Fibroblast of the aortic adventitia (primary cell): ENCODE data around the gene PPHLN1. TPM values are rescaled to one million over a fixed set of nuclear protein-coding genes. Genes with fewer than 3 reads are reported as not detected.

Source experiments
- DNase-seq: peaks from one replicate; pipeline ENCODE4 v3.0.0-alpha.2; 2010; ENCODE audit warnings: low read depth
- H3K4me3 ChIP-seq: 2 replicates; pipeline ENCODE4 v1.5.1; 2011; ENCODE audit warnings: low read depth, mild to moderate bottlenecking, control low read depth, low read length, moderate library complexity
- CTCF ChIP-seq: IDR thresholded peaks from 2 replicates; pipeline ENCODE4 v1.5.1; 2011; ENCODE audit warnings: mild to moderate bottlenecking, low read length, control low read depth, inconsistent platforms; ENCODE audit not compliant: insufficient read depth
- total RNA-seq: library from RNA; depleted of rRNA; stranded (reverse); fragments of >200 nt; gene quantifications from 2 replicates; pipeline ENCODE4 v1.2.3, GENCODE V29; 2012; ENCODE audit warnings: low replicate concordance

Gene PPHLN1
- total RNA-seq, 1 donor, result 74.7 TPM

- H3K4me3 ChIP-seq, result no peak overlapping the region
- TF ChIP-seq CTCF, result no peak
- peak; percentile 70 for DNase-seq
These were observed 147.2 kb downstream of the PPHLN1 start for GRCh38 chr12:42473130-42473529.

GRCh38 chr12:42473561-42473960 lies 147.6 kb downstream of the PPHLN1 start:
- no peak for DNase-seq
- no peak overlapping the region for H3K4me3 ChIP-seq

GRCh38 chr12:42474391-42474790 lies 148.4 kb downstream of the PPHLN1 start:
- H3K4me3 ChIP-seq, result no peak overlapping the region

More at GRCh38 chr12:42473561-42473960, 147.6 kb downstream of the PPHLN1 start:
- TF ChIP-seq CTCF, result no peak

GRCh38 chr12:42475106-42475505 lies 149.1 kb downstream of the PPHLN1 start:
- no peak for DNase-seq
- H3K4me3 ChIP-seq, result no peak overlapping the region
- TF ChIP-seq CTCF, result no peak

More at GRCh38 chr12:42474391-42474790, 148.4 kb downstream of the PPHLN1 start:
- no peak for TF ChIP-seq CTCF
- peak; percentile 52 for DNase-seq

GRCh38 chr12:42477941-42478340 lies 152.0 kb downstream of the PPHLN1 start:
- DNase-seq, result no peak

GRCh38 chr12:42481368-42481767 lies 155.4 kb downstream of the PPHLN1 start:
- no peak for DNase-seq
- TF ChIP-seq CTCF, result no peak
- peak overlapping the region; percentile 16 for H3K4me3 ChIP-seq

More at GRCh38 chr12:42477941-42478340, 152.0 kb downstream of the PPHLN1 start:
- H3K4me3 ChIP-seq, result no peak overlapping the region
- TF ChIP-seq CTCF, result no peak
